ENCODE data around the gene MAP4K2.

The MAP4K2 gene

GRCh38 chr11:64846998-64847666 lies 44.1 kb upstream of the MAP4K2 start:
- TF ChIP-seq CTCF (IDR thresholded peaks at IDR 0.05): peak; percentile 91

GRCh38 chr11:64845129-64845775 lies 42.2 kb upstream of the MAP4K2 start:
- no peak for TF ChIP-seq CTCF (IDR thresholded peaks at IDR 0.05)

GRCh38 chr11:64844330-64845128 lies 41.5 kb upstream of the MAP4K2 start, which contains the start of gene CDC42BPG:
Gene CDC42BPG, minus strand, starts transcription at chr11:64844653. Its CDS starts 84 bp downstream, at chr11:64844569.
- peak; percentile 70 for TF ChIP-seq CTCF (IDR thresholded peaks at IDR 0.05)

GRCh38 chr11:64843686-64844329 lies 40.8 kb upstream of the MAP4K2 start:
- TF ChIP-seq CTCF (IDR thresholded peaks at IDR 0.05): no peak

GRCh38 chr11:64842851-64843685 lies 40.1 kb upstream of the MAP4K2 start:
- no peak for TF ChIP-seq CTCF (IDR thresholded peaks at IDR 0.05)

GRCh38 chr11:64842366-64842759 lies 39.3 kb upstream of the MAP4K2 start:
- TF ChIP-seq CTCF (IDR thresholded peaks at IDR 0.05): no peak
